ENCODE measurements around the gene FGGY. TPM values are rescaled to one million over a fixed set of nuclear protein-coding genes. Genes with fewer than 3 reads are reported as not detected.

The FGGY gene
- total RNA-seq, 1 donor from 2014 or later = 52.2 TPM

DNA sequence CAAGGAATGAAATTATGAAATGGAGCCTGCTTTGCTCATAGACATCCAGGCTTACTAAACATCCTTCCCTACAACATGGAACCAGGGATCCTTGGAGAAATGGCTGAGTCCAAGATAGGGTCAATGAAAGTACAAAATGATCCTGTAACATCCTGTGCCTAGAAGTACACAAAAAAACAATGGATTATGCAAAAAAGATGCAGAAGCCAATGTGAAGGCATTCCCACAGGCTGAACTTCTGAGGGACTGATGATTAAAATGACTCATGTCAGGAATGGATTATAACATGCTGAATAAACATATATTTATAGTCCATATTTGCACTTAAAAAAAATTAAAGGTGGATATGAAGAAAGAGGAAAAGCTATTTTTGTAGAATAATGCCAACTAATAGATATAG lies 507.4 kb downstream of the FGGY start:
- no peak overlapping the region for H3K9ac ChIP-seq (ENCODE audit: low read depth in 1 of 3, low read length in 3 of 3)
- no peaks in the 10 kb centered on the region for H3K9me3 ChIP-seq (ENCODE audit: control insufficient read depth in 3 of 3, low read length in 3 of 3)
- H3K4me1 ChIP-seq (ENCODE audit: control insufficient read depth in 3 of 3, insufficient read depth in 3 of 3, low read length in 3 of 3) = no peaks in the 10 kb centered on the region
- no peak overlapping the region for H3K4me3 ChIP-seq (ENCODE audit: low read length in 3 of 3)
- no peaks in the 10 kb centered on the region for H3K36me3 ChIP-seq (ENCODE audit: control insufficient read depth in 3 of 3, insufficient read depth in 3 of 3, low read length in 3 of 3)
- no peak overlapping the region for H3K27ac ChIP-seq (ENCODE audit: low read depth, low read length)
- peaks cover 0 to under 1% (median 0%) of the 10 kb centered on the region in 3 donors for H3K27me3 ChIP-seq (ENCODE audit: control insufficient read depth in 3 of 3, insufficient read depth in 3 of 3, low read length in 3 of 3)

DNA sequence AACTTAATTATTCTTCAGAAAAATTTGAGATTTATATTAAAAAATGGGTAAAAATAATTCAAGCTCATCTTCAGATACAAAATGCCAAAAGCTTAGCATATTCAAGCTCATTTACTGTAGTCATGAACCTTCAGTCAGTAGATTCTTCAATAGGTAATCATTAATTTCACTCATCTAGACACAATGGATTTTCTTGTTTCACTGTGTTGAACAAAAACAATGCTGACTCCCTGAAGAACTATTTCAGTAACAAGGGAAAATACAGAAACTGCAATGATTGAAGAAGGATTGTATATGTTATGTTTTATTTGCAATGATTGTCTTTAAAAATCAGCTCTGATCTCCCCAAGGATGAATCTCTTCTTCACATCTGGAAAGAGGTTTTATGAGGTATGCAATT lies 508.7 kb downstream of the FGGY start:
- Histone ChIP-seq H3K4me1 (ENCODE audit: control insufficient read depth in 3 of 3, insufficient read depth in 3 of 3, low read length in 3 of 3) (no peaks in the 10 kb centered on the region), H3K4me3 (ENCODE audit: low read length in 3 of 3) (no peak overlapping the region), H3K9ac (ENCODE audit: low read depth in 1 of 3, low read length in 3 of 3) (no peak overlapping the region), H3K27me3 (ENCODE audit: control insufficient read depth in 3 of 3, insufficient read depth in 3 of 3, low read length in 3 of 3) (peaks cover 0 to 10% (median 0%) of the 10 kb centered on the region in 3 donors), H3K9me3 (ENCODE audit: control insufficient read depth in 3 of 3, low read length in 3 of 3) (no peaks in the 10 kb centered on the region), H3K27ac (ENCODE audit: low read depth, low read length) (no peak overlapping the region), H3K36me3 (ENCODE audit: control insufficient read depth in 3 of 3, insufficient read depth in 3 of 3, low read length in 3 of 3) (no peaks in the 10 kb centered on the region)

Small RNA genes within 50 kb of the gene (small RNA-seq; reads per million reads assigned to genes)
- not detected for gene MIR4711
